SK-N-SH (cell line): ENCODE results near the gene SH3RF2. TPM values are rescaled to one million over a fixed set of nuclear protein-coding genes. Genes with fewer than 3 reads are reported as not detected.

Experiments
- CTCF ChIA-PET: fragments of 300-600, 350-600 bp; formaldehyde crosslinking; extraction: SDS; loops from one replicate; lab custom pipeline; 2021; lab: Yijun Ruan, JAX
- POLR2A ChIA-PET: fragments of 350-600 bp; sonication (Branson Sonifier 250); formaldehyde crosslinking; extraction: SDS; loops from one replicate; lab custom pipeline; 2020; ENCODE audit warnings: antibody characterized with exemption, inconsistent platforms; lab: Yijun Ruan, JAX
- DNase-seq: peaks from one replicate; pipeline ENCODE4 v3.0.0; 2012
- H2AFZ ChIP-seq: fragments of 200-600 bp; sonication (generic); 2 replicates; pipeline ENCODE4 v1.8.1; 2016; ENCODE audit warnings: antibody characterized with exemption, mild to moderate bottlenecking, low read depth
- H3F3A ChIP-seq: fragments of 200-600 bp; sonication (generic); replicated peaks from 2 replicates; pipeline ENCODE3; 2016; ENCODE audit warnings: antibody characterized with exemption, mild to moderate bottlenecking; ENCODE audit not compliant: insufficient read depth
- H3K27ac ChIP-seq, 2 experiments: fragments of 200-500 bp in 1 of 2; fragments of 200-600 bp in 1 of 2; sonication (Bioruptor generic) in 1 of 2; sonication (generic), shearing (Covaris generic) in 1 of 2; 2 replicates each; pipeline versions ENCODE4 v1.5.1 to v1.6.1; 2014 to 2016; ENCODE audit warnings: low read depth in 2 of 2, inconsistent platforms in 1 of 2, low read length in 1 of 2, mild to moderate bottlenecking in 1 of 2, mixed read lengths in 1 of 2
- H3K27me3 ChIP-seq: fragments of 200-600 bp; sonication (generic), shearing (Covaris generic); 2 replicates; pipeline ENCODE4 v1.6.1; 2016; ENCODE audit warnings: mixed run types; ENCODE audit not compliant: insufficient read depth
- H3K36me3 ChIP-seq, 2 experiments: fragments of 200-500 bp in 1 of 2; fragments of 200-600 bp in 1 of 2; sonication (Bioruptor generic) in 1 of 2; sonication (generic) in 1 of 2; replicated peaks in 1 of 2; 2 replicates each; pipeline versions ENCODE3 to v1.5.1; 2014 to 2016; ENCODE audit warnings: low read length in 1 of 2, mild to moderate bottlenecking in 1 of 2; ENCODE audit not compliant: insufficient read depth in 2 of 2, control insufficient read depth in 1 of 2
- H3K4me1 ChIP-seq, 2 experiments: fragments of 200-500 bp in 1 of 2; fragments of 200-600 bp in 1 of 2; sonication (Bioruptor generic) in 1 of 2; sonication (generic), shearing (Covaris generic) in 1 of 2; 2 replicates each; pipeline versions ENCODE4 v1.5.1 to v1.6.1; 2014 to 2016; ENCODE audit warnings: low read depth in 1 of 2, low read length in 1 of 2, mixed run types in 1 of 2; ENCODE audit not compliant: insufficient read depth in 2 of 2, control insufficient read depth in 1 of 2
- H3K4me2 ChIP-seq: fragments of 200-600 bp; sonication (generic), shearing (Covaris generic); 2 replicates; pipeline ENCODE4 v1.6.1; 2017; ENCODE audit warnings: mixed run types
- H3K4me3 ChIP-seq, 2 experiments: fragments of 200-500 bp in 1 of 2; fragments of 200-600 bp in 1 of 2; sonication (Bioruptor generic) in 1 of 2; sonication (generic), shearing (Covaris generic) in 1 of 2; 2 replicates each; pipeline versions ENCODE4 v1.5.1 to v1.8.1; 2014 to 2016; ENCODE audit warnings: low read depth in 2 of 2, inconsistent platforms in 1 of 2, low read length in 1 of 2, mild to moderate bottlenecking in 1 of 2, mixed read lengths in 1 of 2, moderate library complexity in 1 of 2
- H3K79me2 ChIP-seq: fragments of 200-600 bp; sonication (generic); 2 replicates; pipeline ENCODE4 v1.8.1; 2017; ENCODE audit warnings: mild to moderate bottlenecking; ENCODE audit not compliant: insufficient read depth
- H3K9ac ChIP-seq: fragments of 200-600 bp; sonication (generic); 2 replicates; pipeline ENCODE4 v1.6.1; 2017; ENCODE audit warnings: mixed run types
- H3K9me2 ChIP-seq: fragments of 200-600 bp; sonication (generic); 2 replicates; pipeline ENCODE4 v1.6.1; 2017; ENCODE audit warnings: mixed run types
- H3K9me3 ChIP-seq: fragments of 200-600 bp; sonication (generic); 2 replicates; pipeline ENCODE4 v1.6.1; 2017; ENCODE audit warnings: mixed run types, mild to moderate bottlenecking, moderate library complexity
- H4K20me1 ChIP-seq: fragments of 200-600 bp; sonication (generic); 2 replicates; pipeline ENCODE4 v1.6.1; 2017; ENCODE audit warnings: mild to moderate bottlenecking, mixed run types; ENCODE audit not compliant: insufficient read depth
- CTCF ChIP-seq: fragments of 200-600 bp; sonication (generic); IDR thresholded peaks from 2 replicates; pipeline ENCODE4 v1.6.1; 2017; ENCODE audit warnings: antibody characterized with exemption, mild to moderate bottlenecking, moderate library complexity
- ELF1 ChIP-seq: IDR thresholded peaks from 2 replicates; pipeline ENCODE4 v1.4.0; 2012
- FOXJ3 ChIP-seq: sonication (generic); formaldehyde crosslinking; IDR thresholded peaks from 2 replicates; pipeline ENCODE4 v1.5.1; 2020; ENCODE audit warnings: mild to moderate bottlenecking, missing genetic modification reagents
- FOXM1 ChIP-seq: IDR thresholded peaks from 2 replicates; pipeline ENCODE4 v1.4.0; 2012; ENCODE audit warnings: low read depth, mild to moderate bottlenecking
- GABPA ChIP-seq: IDR thresholded peaks from 2 replicates; pipeline ENCODE4 v1.4.0; 2012; ENCODE audit warnings: low read depth, mild to moderate bottlenecking
- IRF3 ChIP-seq: fragments of 150-350 bp; IDR thresholded peaks from 2 replicates; pipeline ENCODE4 v1.6.1; 2016; ENCODE audit warnings: mild to moderate bottlenecking, low read depth, low read length
- MXI1 ChIP-seq: IDR thresholded peaks from 2 replicates; pipeline ENCODE4 v1.6.1; 2012; ENCODE audit warnings: mild to moderate bottlenecking, low read depth, low read length, improper control_type of control experiment
- REST ChIP-seq: IDR thresholded peaks from 2 replicates; pipeline ENCODE4 v1.6.1; 2012; ENCODE audit warnings: mild to moderate bottlenecking, low read depth, low read length, moderate library complexity
- YY1 ChIP-seq: IDR thresholded peaks from 2 replicates; pipeline ENCODE4 v1.4.0; 2012; ENCODE audit warnings: low read depth, mild to moderate bottlenecking
- ZBTB33 ChIP-seq: IDR thresholded peaks from 2 replicates; pipeline ENCODE4 v1.4.0; 2012; ENCODE audit warnings: low read depth, borderline replicate concordance
- WGBS: methylation state at CpG from one replicate; pipeline ENCODE4 v1.1.6; 2017; ENCODE audit warnings: low lambda C conversion rate; 5-methylcytosine and 5-hydroxymethylcytosine counted together
- polyA plus RNA-seq, 3 experiments: library from polyadenylated mRNA; depleted of rRNA; stranded (reverse); fragments of >200 nt; gene quantifications; 2 replicates each; pipeline ENCODE4 v1.2.3, GENCODE V29; 2012
- TF ChIP-seq, protein P1 (sequence below): IDR thresholded peaks from 2 replicates; pipeline ENCODE4 v1.4.0; 2012; ENCODE audit warnings: low read depth
- TF ChIP-seq, protein P2 (sequence below): fragments of 150-350 bp; IDR thresholded peaks from 2 replicates; pipeline ENCODE4 v1.6.1; 2017; ENCODE audit warnings: antibody characterized with exemption, low read length, low read depth, borderline replicate concordance
- TF ChIP-seq, protein P3 (sequence below): IDR thresholded peaks from 2 replicates; pipeline ENCODE4; 2012

The SH3RF2 gene
- polyA plus RNA-seq, 1 of the 3 experiments (the other 2 are of a cell fraction): 0.87 TPM

- CTCF ChIA-PET: interaction anchor here (1.0 kb wide), 1 partner anchor 17 kb away, joined by 3 read pairs; no protein-coding TSS in a partner anchor
- H2AFZ ChIP-seq: no peak overlapping the region
- no peak overlapping the region for H3K27ac ChIP-seq
- H3K36me3 ChIP-seq: no peaks in the 10 kb centered on the region
- no peaks in the 10 kb centered on the region for H3K79me2 ChIP-seq
- DNase-seq: no peak
- no peaks in the 10 kb centered on the region for H4K20me1 ChIP-seq
- H3K9me3 ChIP-seq: no peaks in the 10 kb centered on the region
- WGBS: 33% methylated on average over 2 of the region's 2 CpGs
- H3K4me3 ChIP-seq: no peak overlapping the region
- H3K27me3 ChIP-seq: no peaks in the 10 kb centered on the region
- no peak overlapping the region for H3K9ac ChIP-seq
- POLR2A ChIA-PET: no interaction called here
- no peaks in the 10 kb centered on the region for H3K9me2 ChIP-seq
- H3K4me2 ChIP-seq: no peak overlapping the region
- peaks cover 0 to 6% of the 10 kb centered on the region in 2 experiments; a peak in 1 of 4 replicates for H3K4me1 ChIP-seq
- H3F3A ChIP-seq: no peaks in the 10 kb centered on the region
- TF ChIP-seq REST: no peak
- TF ChIP-seq, protein P1, sequence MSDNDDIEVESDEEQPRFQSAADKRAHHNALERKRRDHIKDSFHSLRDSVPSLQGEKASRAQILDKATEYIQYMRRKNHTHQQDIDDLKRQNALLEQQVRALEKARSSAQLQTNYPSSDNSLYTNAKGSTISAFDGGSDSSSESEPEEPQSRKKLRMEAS: no peak
- TF ChIP-seq YY1: no peak
- no peak for TF ChIP-seq FOXJ3 (CRISPR knock-in tag)
- TF ChIP-seq FOXM1: no peak
- TF ChIP-seq ZBTB33: no peak
- TF ChIP-seq, protein P2, sequence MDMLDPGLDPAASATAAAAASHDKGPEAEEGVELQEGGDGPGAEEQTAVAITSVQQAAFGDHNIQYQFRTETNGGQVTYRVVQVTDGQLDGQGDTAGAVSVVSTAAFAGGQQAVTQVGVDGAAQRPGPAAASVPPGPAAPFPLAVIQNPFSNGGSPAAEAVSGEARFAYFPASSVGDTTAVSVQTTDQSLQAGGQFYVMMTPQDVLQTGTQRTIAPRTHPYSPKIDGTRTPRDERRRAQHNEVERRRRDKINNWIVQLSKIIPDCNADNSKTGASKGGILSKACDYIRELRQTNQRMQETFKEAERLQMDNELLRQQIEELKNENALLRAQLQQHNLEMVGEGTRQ: no peak
- TF ChIP-seq MXI1: no peak
- no peak for TF ChIP-seq GABPA
- no peak for TF ChIP-seq ELF1
- TF ChIP-seq, protein P3, sequence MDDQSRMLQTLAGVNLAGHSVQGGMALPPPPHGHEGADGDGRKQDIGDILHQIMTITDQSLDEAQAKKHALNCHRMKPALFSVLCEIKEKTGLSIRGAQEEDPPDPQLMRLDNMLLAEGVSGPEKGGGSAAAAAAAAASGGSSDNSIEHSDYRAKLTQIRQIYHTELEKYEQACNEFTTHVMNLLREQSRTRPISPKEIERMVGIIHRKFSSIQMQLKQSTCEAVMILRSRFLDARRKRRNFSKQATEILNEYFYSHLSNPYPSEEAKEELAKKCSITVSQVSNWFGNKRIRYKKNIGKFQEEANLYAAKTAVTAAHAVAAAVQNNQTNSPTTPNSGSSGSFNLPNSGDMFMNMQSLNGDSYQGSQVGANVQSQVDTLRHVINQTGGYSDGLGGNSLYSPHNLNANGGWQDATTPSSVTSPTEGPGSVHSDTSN: no peak
- TF ChIP-seq CTCF: no peak
- no peak for TF ChIP-seq IRF3
These were observed 142.2 kb downstream of the SH3RF2 start for GRCh38 chr5:146078566-146078965.
